Activated T-helper 17 cell treated with anti-CD3 and anti-CD28 coated beads, Interleukin-2, amount 50 U/mL, for 72 hours (primary cell): ENCODE measurements around the gene DUSP3. TPM values are rescaled to one million over a fixed set of nuclear protein-coding genes. Genes with fewer than 3 reads are reported as not detected.

Source experiments
- ATAC-seq: fragments of 150-1000 bp; cut with Tn5 transposase; replicated peaks from 2 replicates; pipeline ENCODE4 v1.10.0; 2021; ENCODE audit warnings: mild to moderate bottlenecking, moderate library complexity
- H3K27ac Mint-ChIP-seq: one replicate; pipeline ENCODE4 v1.8.0; 2022; ENCODE audit warnings: mixed read lengths
- H3K27me3 Mint-ChIP-seq: one replicate; pipeline ENCODE4 v1.8.0; 2022; ENCODE audit warnings: mixed read lengths
- H3K36me3 Mint-ChIP-seq: one replicate; pipeline ENCODE4 v1.8.0; 2022; ENCODE audit warnings: low read depth, mild to moderate bottlenecking, mixed read lengths
- H3K4me1 Mint-ChIP-seq: one replicate; pipeline ENCODE4 v1.8.0; 2022; ENCODE audit warnings: mixed read lengths
- H3K4me3 Mint-ChIP-seq: one replicate; pipeline ENCODE4 v1.8.0; 2022; ENCODE audit warnings: mild to moderate bottlenecking, mixed read lengths
- H3K9me3 Mint-ChIP-seq: one replicate; pipeline ENCODE4 v1.8.0; 2022; ENCODE audit warnings: mixed read lengths
- total RNA-seq, 2 donors: library from RNA; stranded (reverse); gene quantifications; one replicate each; pipeline ENCODE4 v1.2.3, GENCODE V29; 2022

DUSP3 gene
- total RNA-seq, 2 donors from 2014 or later = 10.5 to 21.5 TPM

GRCh38 chr17:43720311-43721060, 58.3 kb downstream of the DUSP3 start:
- Mint-ChIP-seq H3K4me1 (peaks cover 11% of the 10 kb centered on the region), H3K27ac (peak overlapping the region; percentile 78), H3K27me3 (peaks cover under 1% of the 10 kb centered on the region), H3K4me3 (peak overlapping the region; percentile 83), H3K36me3 (no peaks in the 10 kb centered on the region), H3K9me3 (no peaks in the 10 kb centered on the region)
- ATAC-seq = peak; percentile 89

- Mint-ChIP-seq H3K36me3 (peaks cover under 1% of the 10 kb centered on the region), H3K4me1 (peaks cover 13% of the 10 kb centered on the region), H3K27me3 (peaks cover 6% of the 10 kb centered on the region), H3K9me3 (no peaks in the 10 kb centered on the region), H3K27ac (peak overlapping the region; percentile 78), H3K4me3 (peak overlapping the region; percentile 83)
- peak; percentile 47 for ATAC-seq
Measured at GRCh38 chr17:43719578-43719977, 59.2 kb downstream of the DUSP3 start.

GRCh38 chr17:43718544-43718943, 60.2 kb downstream of the DUSP3 start:
- Mint-ChIP-seq H3K27ac (no peak overlapping the region), H3K27me3 (peaks cover 13% of the 10 kb centered on the region), H3K9me3 (no peaks in the 10 kb centered on the region), H3K4me3 (no peak overlapping the region), H3K4me1 (peaks cover 19% of the 10 kb centered on the region), H3K36me3 (peaks cover 6% of the 10 kb centered on the region)
- ATAC-seq = no peak

GRCh38 chr17:43717913-43718312, 60.9 kb downstream of the DUSP3 start:
- Mint-ChIP-seq H3K4me3 (no peak overlapping the region), H3K4me1 (peaks cover 24% of the 10 kb centered on the region), H3K27ac (no peak overlapping the region), H3K9me3 (no peaks in the 10 kb centered on the region), H3K36me3 (peaks cover 6% of the 10 kb centered on the region), H3K27me3 (peaks cover 18% of the 10 kb centered on the region)
- no peak for ATAC-seq

Other genes starting within 250 kb of the DUSP3 start
- under 1 TPM; 0.56 to 0.61 TPM for gene ETV4, start 232.6 kb downstream of the DUSP3 start, total RNA-seq
- 1 to 10 TPM; 3.3 to 4.8 TPM for gene MEOX1, start 117.1 kb downstream of the DUSP3 start, total RNA-seq
- not detected for gene SOST, start 20.2 kb downstream of the DUSP3 start, total RNA-seq
- gene CFAP97D1, start 1.5 kb upstream of the DUSP3 start, total RNA-seq = not detected
- gene MPP3, start 54.2 kb upstream of the DUSP3 start, total RNA-seq = under 1 TPM; 0.43 to 0.58 TPM
- gene CD300LG, start 68.2 kb upstream of the DUSP3 start, total RNA-seq = not detected
- 1 to 10 TPM; 1.3 to 3.3 TPM for gene MPP2, start 128.6 kb upstream of the DUSP3 start, total RNA-seq
- gene PPY, start 163.5 kb upstream of the DUSP3 start, total RNA-seq = 1 to 10 TPM in 1 of 2 donors, under 1 TPM in 1; 0.90 to 1.9 TPM
- gene PYY, start 175.0 kb upstream of the DUSP3 start, total RNA-seq = not detected
- gene NAGS, start 225.6 kb upstream of the DUSP3 start, total RNA-seq = 1 to 10 TPM in 1 of 2 donors, under 1 TPM in 1; 0.48 to 4.8 TPM
- 10 to 100 TPM; 33.0 to 35.1 TPM for gene TMEM101, start 236.0 kb upstream of the DUSP3 start, total RNA-seq